H9 (cell line): Measurements from ENCODE around the gene FRY. TPM values are rescaled to one million over a fixed set of nuclear protein-coding genes. Genes with fewer than 3 reads are reported as not detected.

ENCODE experiments used
- DNase-seq: peaks from one replicate; pipeline ENCODE4 v3.0.0-alpha.2; 2017
- H2AFZ ChIP-seq: one replicate; pipeline ENCODE4 v1.6.1; 2013; ENCODE audit warnings: mild to moderate bottlenecking, low read length, control low read depth, moderate library complexity
- H2AK5ac ChIP-seq: 2 replicates; pipeline ENCODE4 v1.6.1; 2013; ENCODE audit warnings: low read length, control low read depth, mixed read lengths; ENCODE audit not compliant: insufficient read length
- H2BK120ac ChIP-seq: one replicate; pipeline ENCODE4 v1.6.1; 2013; ENCODE audit warnings: low read depth, mild to moderate bottlenecking, low read length, control low read depth, inconsistent platforms; ENCODE audit not compliant: poor library complexity, severe bottlenecking
- H2BK12ac ChIP-seq: 2 replicates; pipeline ENCODE4 v1.6.1; 2013; ENCODE audit warnings: low read length, control low read depth, mixed read lengths, low read depth; ENCODE audit not compliant: insufficient read length
- H2BK15ac ChIP-seq: 2 replicates; pipeline ENCODE4 v1.6.1; 2013; ENCODE audit warnings: low read depth, low read length, control low read depth
- H2BK20ac ChIP-seq: one replicate; pipeline ENCODE4 v1.6.1; 2013; ENCODE audit warnings: low read depth, mild to moderate bottlenecking, low read length, control low read depth, inconsistent platforms; ENCODE audit not compliant: poor library complexity, severe bottlenecking
- H2BK5ac ChIP-seq: 2 replicates; pipeline ENCODE4 v1.6.1; 2013; ENCODE audit warnings: low read length, control low read depth, mixed read lengths; ENCODE audit not compliant: insufficient read length
- H3K14ac ChIP-seq: 2 replicates; pipeline ENCODE4 v1.6.1; 2013; ENCODE audit warnings: low read length, control low read depth; ENCODE audit not compliant: insufficient read depth
- H3K18ac ChIP-seq: 2 replicates; pipeline ENCODE4 v1.6.1; 2013; ENCODE audit warnings: low read depth, mild to moderate bottlenecking, mixed read lengths, low read length, control low read depth; ENCODE audit not compliant: insufficient read length
- H3K23ac ChIP-seq: 2 replicates; pipeline ENCODE4 v1.6.1; 2013; ENCODE audit warnings: low read length, control low read depth, mixed read lengths, low read depth; ENCODE audit not compliant: insufficient read length
- H3K23me2 ChIP-seq: 2 replicates; pipeline ENCODE4 v1.6.1; 2013; ENCODE audit warnings: low read depth, mild to moderate bottlenecking, mixed read lengths, low read length, control low read depth; ENCODE audit not compliant: insufficient read length, poor library complexity, severe bottlenecking
- H3K27ac ChIP-seq: 2 replicates; pipeline ENCODE4 v1.5.1; 2013; ENCODE audit warnings: low read length, control low read depth, mixed read lengths, low read depth; ENCODE audit not compliant: insufficient read length
- H3K27me3 ChIP-seq: 2 replicates; pipeline ENCODE4 v1.6.1; 2013; ENCODE audit warnings: low read length, control low read depth, inconsistent platforms; ENCODE audit not compliant: insufficient read depth
- H3K4ac ChIP-seq: 2 replicates; pipeline ENCODE4 v1.6.1; 2013; ENCODE audit warnings: low read depth, mild to moderate bottlenecking, control low read depth, inconsistent platforms, low read length, moderate library complexity
- H3K4me1 ChIP-seq: 2 replicates; pipeline ENCODE4 v1.6.1; 2013; ENCODE audit warnings: low read length, control low read depth, inconsistent platforms; ENCODE audit not compliant: insufficient read depth
- H3K4me2 ChIP-seq: 2 replicates; pipeline ENCODE4 v1.6.1; 2013; ENCODE audit warnings: low read length, control low read depth, mixed read lengths; ENCODE audit not compliant: insufficient read length, insufficient read depth
- H3K56ac ChIP-seq: 2 replicates; pipeline ENCODE4 v1.6.1; 2013; ENCODE audit warnings: low read depth, mild to moderate bottlenecking, mixed read lengths, low read length, control low read depth; ENCODE audit not compliant: insufficient read length
- H3K79me1 ChIP-seq: 2 replicates; pipeline ENCODE4 v1.6.1; 2013; ENCODE audit warnings: low read depth, mild to moderate bottlenecking, moderate library complexity, low read length, control low read depth, inconsistent platforms; ENCODE audit not compliant: insufficient read depth, poor library complexity, severe bottlenecking
- H3K79me2 ChIP-seq: 2 replicates; pipeline ENCODE4 v1.6.1; 2013; ENCODE audit warnings: low read length, control low read depth, inconsistent platforms; ENCODE audit not compliant: insufficient read depth
- H3K9ac ChIP-seq: 2 replicates; pipeline ENCODE4 v1.6.1; 2013; ENCODE audit warnings: low read length, control low read depth, mixed read lengths; ENCODE audit not compliant: insufficient read length; ENCODE audit errors: extremely low read depth
- H3K9me3 ChIP-seq: one replicate; pipeline ENCODE4 v1.6.1; 2013; ENCODE audit warnings: low read depth, low read length, inconsistent platforms; ENCODE audit not compliant: control insufficient read depth
- H3T11ph ChIP-seq: one replicate; pipeline ENCODE4 v1.6.1; 2013; ENCODE audit warnings: mild to moderate bottlenecking, low read length, control low read depth, inconsistent platforms
- H4K20me1 ChIP-seq: one replicate; pipeline ENCODE4 v1.6.1; 2013; ENCODE audit not compliant: control insufficient read depth, insufficient read length, insufficient read depth
- H4K5ac ChIP-seq: 2 replicates; pipeline ENCODE4 v1.6.1; 2013; ENCODE audit warnings: low read depth, mild to moderate bottlenecking, mixed read lengths, low read length, control low read depth; ENCODE audit not compliant: insufficient read length
- H4K8ac ChIP-seq: replicated peaks from 2 replicates; pipeline ENCODE4 v1.6.1; 2013; ENCODE audit warnings: low read length, control low read depth, mixed read lengths, low read depth; ENCODE audit not compliant: insufficient read length
- H4K91ac ChIP-seq: 2 replicates; pipeline ENCODE4 v1.6.1; 2013; ENCODE audit warnings: low read depth, mild to moderate bottlenecking, moderate library complexity, mixed read lengths, low read length, control low read depth; ENCODE audit not compliant: insufficient read length
- H3K27ac Mint-ChIP-seq, 3 experiments: 2 replicates in 2 of 3; 3 replicates in 1 of 3; pipeline ENCODE4 v1.8.0; 2020 to 2021; ENCODE audit warnings: mixed read lengths in 3 of 3, mild to moderate bottlenecking in 1 of 3, moderate library complexity in 1 of 3
- H3K27me3 Mint-ChIP-seq: 2 replicates; pipeline ENCODE4 v1.8.0; 2021; ENCODE audit warnings: low read depth, mild to moderate bottlenecking, moderate library complexity, mixed read lengths
- H3K36me3 Mint-ChIP-seq, 3 experiments: 2 replicates in 2 of 3; 3 replicates in 1 of 3; pipeline ENCODE4 v1.8.0; 2020 to 2021; ENCODE audit warnings: low read depth in 3 of 3, mixed read lengths in 3 of 3; ENCODE audit not compliant: insufficient read depth in 1 of 3
- H3K4me1 Mint-ChIP-seq, 2 experiments: 2 replicates each; pipeline ENCODE4 v1.8.0; 2020; ENCODE audit warnings: mixed read lengths in 2 of 2
- H3K4me3 Mint-ChIP-seq, 2 experiments: 2 replicates in 1 of 2; 3 replicates in 1 of 2; pipeline ENCODE4 v1.8.0; 2020 to 2021; ENCODE audit warnings: mild to moderate bottlenecking in 2 of 2, mixed read lengths in 2 of 2, moderate library complexity in 1 of 2
- H3K9me3 Mint-ChIP-seq, 2 experiments: 2 replicates in 1 of 2; 3 replicates in 1 of 2; pipeline ENCODE4 v1.8.0; 2020; ENCODE audit warnings: mild to moderate bottlenecking in 2 of 2, mixed read lengths in 2 of 2, moderate library complexity in 1 of 2
- CTCF ChIP-seq: fragments of 200-600 bp; sonication (generic); conservative IDR thresholded peaks from 3 replicates; pipeline ENCODE4 v1.8.0; 2021; ENCODE audit warnings: antibody characterized with exemption, mild to moderate bottlenecking
- WGBS: extraction: QIAGEN DNeasy Blood & Tissue Kit; methylation state at CpG from one replicate; pipeline ENCODE4 v1.1.7; 2013; ENCODE audit warnings: missing lambda C conversion rate, low lambda C conversion rate, mixed read lengths; ENCODE audit not compliant: insufficient read length; ENCODE audit errors: extremely low coverage; 5-methylcytosine and 5-hydroxymethylcytosine counted together
- total RNA-seq: library from RNA; stranded (reverse); gene quantifications from 2 replicates; pipeline ENCODE4 v1.2.1, GENCODE V29; 2021

The FRY gene
- total RNA-seq, 1 experiment from 2014 or later: 5.2 TPM

DNA sequence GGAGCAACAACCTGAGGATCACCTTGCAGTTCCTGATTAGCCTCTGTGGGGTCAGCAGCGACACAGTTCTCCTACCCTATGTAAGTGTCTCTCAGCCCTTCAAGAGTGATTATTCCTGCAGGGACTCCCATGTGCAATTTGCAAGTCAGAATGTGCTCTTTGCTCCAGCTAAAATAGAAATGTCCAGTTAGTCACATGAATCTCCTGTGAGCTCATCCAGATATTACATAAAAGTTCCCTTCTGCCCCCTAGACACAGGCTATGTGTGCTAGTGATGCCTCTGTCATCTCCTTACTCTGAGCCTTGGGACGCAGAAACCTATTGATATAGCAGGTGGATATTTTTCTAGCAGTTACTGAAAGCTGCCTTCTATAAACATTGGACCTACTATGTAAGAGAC lies 178.1 kb downstream of the FRY start:
- H3K79me2 ChIP-seq: no peaks in the 10 kb centered on the region

More for the DNA sequence above, 178.1 kb downstream of the FRY start:
- no peaks in the 10 kb centered on the region for H3K79me1 ChIP-seq
- no peak overlapping the region for H2AK5ac ChIP-seq
- H3T11ph ChIP-seq: no peak overlapping the region
- H4K5ac ChIP-seq: no peak overlapping the region
- H3K18ac ChIP-seq: no peak overlapping the region
- H4K8ac ChIP-seq: no peak overlapping the region
- H3K27ac Mint-ChIP-seq: no peak overlapping the region
- no peak for TF ChIP-seq CTCF
- H3K4me2 ChIP-seq: no peak overlapping the region
- no peak overlapping the region for H2BK120ac ChIP-seq
- H3K23ac ChIP-seq: no peak overlapping the region
- H2BK5ac ChIP-seq: no peak overlapping the region
- DNase-seq: no peak
- no peak overlapping the region for H2AFZ ChIP-seq
- H4K91ac ChIP-seq: no peak overlapping the region
- H3K9ac ChIP-seq: no peak overlapping the region
- no peaks in the 10 kb centered on the region for H3K9me3 Mint-ChIP-seq
- H3K14ac ChIP-seq: no peak overlapping the region
- no peaks in the 10 kb centered on the region for H3K27me3 Mint-ChIP-seq
- no peak overlapping the region for H3K4me3 Mint-ChIP-seq
- no peak overlapping the region for H2BK12ac ChIP-seq
- H2BK20ac ChIP-seq: no peak overlapping the region
- H3K4me1 Mint-ChIP-seq: peaks cover 13 to 16% of the 10 kb centered on the region in 2 experiments
- no CpG with 5 or more reads among the region's 2 CpGs for WGBS
- H3K9me3 ChIP-seq: no peaks in the 10 kb centered on the region
- H3K56ac ChIP-seq: no peak overlapping the region
- H3K23me2 ChIP-seq: no peaks in the 10 kb centered on the region
- no peaks in the 10 kb centered on the region for H4K20me1 ChIP-seq
- no peak overlapping the region for H2BK15ac ChIP-seq
- H3K36me3 Mint-ChIP-seq: no peaks in the 10 kb centered on the region
- H3K4me1 ChIP-seq: no peaks in the 10 kb centered on the region; the same call in 1 of the 2 replicates
- no peak overlapping the region for H3K4ac ChIP-seq
- no peaks in the 10 kb centered on the region for H3K27me3 ChIP-seq
- no peak overlapping the region for H3K27ac ChIP-seq
